Peyer's patch (tissue), 4 donors: ENCODE data around the gene DHRS2.

Experiments
- POLR2A ChIP-seq, 2 donors: fragments of 450-650 bp; IDR thresholded peaks; one replicate each; pipeline ENCODE4 v1.5.1; 2017; ENCODE audit warnings: antibody characterized with exemption in 2 of 2, mild to moderate bottlenecking in 2 of 2, moderate library complexity in 2 of 2
- TF ChIP-seq, protein P1 (sequence below), 6 experiments: fragments of 450-650 bp in 4 of 6; fragments of 200-600 bp in 2 of 6; sonication (generic) in 1 of 6; IDR thresholded peaks; one replicate each; pipeline ENCODE4 v1.5.1; 2017 to 2019; ENCODE audit warnings: antibody characterized with exemption in 6 of 6, mild to moderate bottlenecking in 3 of 6, moderate library complexity in 1 of 6

DNA sequence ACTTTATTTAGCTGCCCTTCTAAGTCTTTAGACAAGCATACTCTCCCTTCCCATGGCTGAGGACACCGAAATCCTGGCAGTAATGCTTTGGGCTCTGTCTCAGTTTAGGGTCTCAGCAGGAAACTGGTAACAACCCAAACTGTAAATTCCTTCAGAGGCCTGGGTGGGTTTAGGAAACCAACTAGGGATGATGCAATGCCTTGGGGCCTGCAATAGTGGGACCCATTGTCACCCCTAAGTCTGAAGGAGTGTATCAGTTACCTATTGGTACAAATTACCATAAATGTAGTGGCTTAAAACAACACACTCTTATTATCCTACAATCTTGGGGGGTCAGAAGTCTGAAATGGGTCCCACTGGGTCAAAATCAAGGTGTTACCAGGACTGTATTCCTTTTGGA is 36.0 kb downstream of the DHRS2 start:
- TF ChIP-seq, protein P1, sequence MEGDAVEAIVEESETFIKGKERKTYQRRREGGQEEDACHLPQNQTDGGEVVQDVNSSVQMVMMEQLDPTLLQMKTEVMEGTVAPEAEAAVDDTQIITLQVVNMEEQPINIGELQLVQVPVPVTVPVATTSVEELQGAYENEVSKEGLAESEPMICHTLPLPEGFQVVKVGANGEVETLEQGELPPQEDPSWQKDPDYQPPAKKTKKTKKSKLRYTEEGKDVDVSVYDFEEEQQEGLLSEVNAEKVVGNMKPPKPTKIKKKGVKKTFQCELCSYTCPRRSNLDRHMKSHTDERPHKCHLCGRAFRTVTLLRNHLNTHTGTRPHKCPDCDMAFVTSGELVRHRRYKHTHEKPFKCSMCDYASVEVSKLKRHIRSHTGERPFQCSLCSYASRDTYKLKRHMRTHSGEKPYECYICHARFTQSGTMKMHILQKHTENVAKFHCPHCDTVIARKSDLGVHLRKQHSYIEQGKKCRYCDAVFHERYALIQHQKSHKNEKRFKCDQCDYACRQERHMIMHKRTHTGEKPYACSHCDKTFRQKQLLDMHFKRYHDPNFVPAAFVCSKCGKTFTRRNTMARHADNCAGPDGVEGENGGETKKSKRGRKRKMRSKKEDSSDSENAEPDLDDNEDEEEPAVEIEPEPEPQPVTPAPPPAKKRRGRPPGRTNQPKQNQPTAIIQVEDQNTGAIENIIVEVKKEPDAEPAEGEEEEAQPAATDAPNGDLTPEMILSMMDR (IDR thresholded peaks at IDR 0.05): no peak
- no peak for TF ChIP-seq POLR2A (IDR thresholded peaks at IDR 0.05)
